Activated CD8-positive, alpha-beta T cell treated with anti-CD3 and anti-CD28 coated beads for 36 hours (primary cell): ENCODE results near the gene SDK2. TPM values are rescaled to one million over a fixed set of nuclear protein-coding genes. Genes with fewer than 3 reads are reported as not detected.

ENCODE experiments used
- ATAC-seq: fragments of 200-7000 bp; cut with Tn5 transposase; one replicate; pipeline ENCODE4 v1.10.0; 2021; ENCODE audit warnings: mild to moderate bottlenecking, moderate library complexity
- CTCF ChIA-PET: fragments of 350-600 bp; sonication (Branson Sonifier 250); formaldehyde crosslinking; loops from one replicate; lab custom pipeline; 2021; ENCODE audit warnings: antibody characterized with exemption; lab: Charles Lee
- POLR2A ChIA-PET: fragments of 350-600 bp; sonication (Branson Sonifier 250); formaldehyde crosslinking; loops from one replicate; lab custom pipeline; 2021; ENCODE audit warnings: antibody characterized with exemption; lab: Charles Lee
- DNase-seq: peaks from one replicate; pipeline ENCODE4 v3.0.0-alpha.2; 2020
- H3K27ac Mint-ChIP-seq: one replicate; pipeline ENCODE4 v1.8.0; 2021; ENCODE audit warnings: mild to moderate bottlenecking, mixed read lengths
- H3K27me3 Mint-ChIP-seq: one replicate; pipeline ENCODE4 v1.8.0; 2021; ENCODE audit warnings: mixed read lengths
- H3K36me3 Mint-ChIP-seq: one replicate; pipeline ENCODE4 v1.8.0; 2021; ENCODE audit warnings: low read depth, mixed read lengths
- H3K4me1 Mint-ChIP-seq: one replicate; pipeline ENCODE4 v1.8.0; 2021; ENCODE audit warnings: low read depth, mixed read lengths
- H3K4me3 Mint-ChIP-seq: one replicate; pipeline ENCODE4 v1.8.0; 2021; ENCODE audit warnings: mild to moderate bottlenecking, moderate library complexity, mixed read lengths
- H3K9me3 Mint-ChIP-seq: one replicate; pipeline ENCODE4 v1.8.0; 2021; ENCODE audit warnings: mixed read lengths
- CTCF ChIP-seq: fragments of 200-600 bp; IDR thresholded peaks from one replicate; pipeline ENCODE4 v1.8.0; 2022; ENCODE audit warnings: antibody characterized with exemption, mild to moderate bottlenecking
- intact Hi-C: fragments of 100-400 bp; cut with micrococcal nuclease; formaldehyde crosslinking; loops from one replicate; pipeline ENCODE4 v1.10.0; 2022
- total RNA-seq, 2 experiments: library from RNA; stranded (reverse); gene quantifications; one replicate each; pipeline ENCODE4 v1.2.3, GENCODE V29; 2021

Gene SDK2
- total RNA-seq, 2 experiments from 2014 or later: 3.2 to 3.3 TPM

DNA sequence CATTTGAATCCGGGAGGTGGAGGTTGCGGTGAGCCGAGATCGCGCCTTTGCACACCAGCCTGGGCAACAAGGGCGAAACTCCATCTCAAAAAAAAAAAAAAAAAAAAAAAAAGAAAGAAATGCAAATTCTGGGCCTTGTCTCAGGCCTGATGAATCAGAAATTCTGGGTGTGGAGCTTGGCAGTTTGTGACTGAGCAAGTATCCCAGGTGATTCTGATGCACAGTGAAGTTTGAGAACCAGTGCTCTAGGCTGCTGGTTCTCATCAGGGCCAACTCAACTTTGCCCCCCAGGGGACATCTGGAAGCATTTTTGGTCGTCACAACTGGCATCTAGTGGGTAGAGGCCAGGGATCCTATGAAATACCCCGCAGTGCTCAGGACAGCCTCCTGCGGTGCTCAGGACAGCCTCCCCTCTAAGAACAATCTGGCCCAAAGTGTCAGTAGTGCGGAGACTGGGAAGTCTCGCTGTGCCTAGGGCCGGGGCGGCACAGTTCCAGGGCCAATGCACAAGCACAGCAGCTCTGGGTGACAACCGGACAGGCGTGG, 55.9 kb downstream of the SDK2 start:
- H3K36me3 Mint-ChIP-seq: no peaks in the 10 kb centered on the region
- POLR2A ChIA-PET: no interaction called here

DNA sequence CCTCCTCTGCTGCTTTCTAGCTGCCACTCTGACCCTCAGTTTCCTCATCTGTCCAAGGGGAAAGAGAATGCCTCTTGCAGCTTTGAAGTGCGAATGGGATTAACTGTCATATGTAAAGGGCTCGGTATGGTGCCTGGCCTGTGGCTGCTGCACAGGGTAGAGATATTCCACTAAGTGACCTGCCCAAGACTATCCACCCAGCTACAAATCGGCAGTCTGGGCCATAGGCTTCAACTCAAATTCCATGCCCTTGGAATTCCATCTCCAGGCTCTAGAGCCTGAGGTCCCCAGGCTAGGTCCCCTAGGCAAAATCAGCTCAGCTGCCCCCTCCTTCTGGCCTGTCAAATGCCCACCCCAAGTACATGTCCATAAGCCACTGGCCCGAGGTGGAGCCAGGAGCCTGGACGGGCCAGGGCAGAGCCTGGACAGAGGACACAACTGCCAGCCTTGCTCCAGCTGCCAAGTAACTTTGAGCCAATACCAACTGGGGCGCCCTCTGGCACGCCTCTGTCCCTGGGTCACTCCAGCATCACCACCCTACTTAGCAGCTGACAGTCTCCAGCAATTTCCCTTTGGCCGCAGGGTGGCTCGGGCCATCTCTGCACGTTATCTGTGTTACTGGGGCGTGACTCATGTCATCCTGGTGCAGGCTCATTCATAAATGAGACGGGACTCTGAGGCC, 57.2 kb downstream of the SDK2 start:
- Mint-ChIP-seq H3K36me3 (no peaks in the 10 kb centered on the region), H3K27me3 (no peaks in the 10 kb centered on the region), H3K9me3 (no peaks in the 10 kb centered on the region), H3K4me1 (peaks cover 50% of the 10 kb centered on the region), H3K4me3 (no peak overlapping the region), H3K27ac (no peak overlapping the region)
- ChIA-PET CTCF (interaction anchor here (0.6 to 1.2 kb wide), 3 partner anchors 10 to 258 kb away, joined by 3 read pairs; no protein-coding TSS in a partner anchor), POLR2A (no interaction called here)
- DNase-seq (no peak), ATAC-seq (no peak)
- intact Hi-C loops: no loop called here
- TF ChIP-seq CTCF: no peak

More for the DNA sequence above, 55.9 kb downstream of the SDK2 start:
- Mint-ChIP-seq H3K4me3 (no peak overlapping the region), H3K27me3 (no peaks in the 10 kb centered on the region), H3K4me1 (peaks cover 63% of the 10 kb centered on the region), H3K9me3 (no peaks in the 10 kb centered on the region), H3K27ac (no peak overlapping the region)
- CTCF ChIA-PET: no interaction called here
- DNase-seq: peak; percentile 15
- no peak for TF ChIP-seq CTCF
- intact Hi-C loops: no loop called here
- ATAC-seq: no peak

- peaks cover 43% of the 10 kb centered on the region for H3K4me1 Mint-ChIP-seq
- intact Hi-C loops: no loop called here
- no peaks in the 10 kb centered on the region for H3K9me3 Mint-ChIP-seq
- ChIA-PET CTCF (interaction anchor here (0.6 to 1.4 kb wide), 9 partner anchors 9 to 259 kb away, joined by 3 to 4 read pairs (median 3); no protein-coding TSS in a partner anchor), POLR2A (no interaction called here)
- TF ChIP-seq CTCF: no peak
- no peak overlapping the region for H3K4me3 Mint-ChIP-seq
- no peak for DNase-seq
- no peak overlapping the region for H3K27ac Mint-ChIP-seq
- ATAC-seq: no peak
- H3K27me3 Mint-ChIP-seq: no peaks in the 10 kb centered on the region
- H3K36me3 Mint-ChIP-seq: no peaks in the 10 kb centered on the region
Measured at GRCh38 chr17:73586275-73586832, 57.9 kb downstream of the SDK2 start.

- Mint-ChIP-seq H3K4me1 (peaks cover 38% of the 10 kb centered on the region), H3K36me3 (no peaks in the 10 kb centered on the region), H3K27me3 (no peaks in the 10 kb centered on the region), H3K27ac (no peak overlapping the region), H3K9me3 (no peaks in the 10 kb centered on the region), H3K4me3 (no peak overlapping the region)
- CTCF ChIA-PET: interaction anchor here (0.6 to 1.4 kb wide), 9 partner anchors 8 to 156 kb away, joined by 3 to 5 read pairs (median 3); no protein-coding TSS in a partner anchor
- DNase-seq: peak; percentile 48
- intact Hi-C loops: no loop called here
- TF ChIP-seq CTCF: peak; percentile 21
- POLR2A ChIA-PET: interaction anchor here (1.1 kb wide), 1 partner anchor 55 kb away, joined by 3 read pairs; no protein-coding TSS in a partner anchor
- ATAC-seq: peak; percentile 90
Measured at GRCh38 chr17:73585583-73585982, 58.7 kb downstream of the SDK2 start.
